GM19395 (cell line): ENCODE measurements around the gene YTHDC1.

Experiments
- ATAC-seq: cut with Tn5 transposase; IDR thresholded peaks from one replicate; pipeline ENCODE4 v1.9.1; 2021; ENCODE audit warnings: mild to moderate bottlenecking, moderate library complexity; ENCODE audit not compliant: unreplicated experiment

The YTHDC1 gene

GRCh38 chr4:68359508-68359907 lies 9.6 kb upstream of the YTHDC1 start:
- peak; percentile 93 for ATAC-seq

DNA sequence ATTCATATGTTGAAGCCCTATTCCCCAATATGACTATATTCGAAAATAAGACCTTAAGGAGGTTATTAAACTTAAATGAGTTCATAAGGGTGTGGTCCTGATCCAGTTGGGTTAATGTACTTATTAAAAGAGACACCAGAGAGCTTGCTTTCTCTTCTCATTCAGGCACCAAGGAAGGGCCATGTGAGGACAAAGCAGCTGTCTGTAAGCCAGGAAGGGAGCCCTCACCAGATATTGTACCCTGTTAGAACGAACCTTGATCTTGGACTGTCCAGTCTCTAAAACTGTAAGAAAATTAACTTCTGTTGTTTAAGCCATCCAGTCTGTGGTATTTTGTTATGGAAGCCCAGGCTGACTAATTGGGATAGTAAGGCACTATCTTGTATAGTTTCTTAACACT lies 9.1 kb upstream of the YTHDC1 start:
- no peak for ATAC-seq

DNA sequence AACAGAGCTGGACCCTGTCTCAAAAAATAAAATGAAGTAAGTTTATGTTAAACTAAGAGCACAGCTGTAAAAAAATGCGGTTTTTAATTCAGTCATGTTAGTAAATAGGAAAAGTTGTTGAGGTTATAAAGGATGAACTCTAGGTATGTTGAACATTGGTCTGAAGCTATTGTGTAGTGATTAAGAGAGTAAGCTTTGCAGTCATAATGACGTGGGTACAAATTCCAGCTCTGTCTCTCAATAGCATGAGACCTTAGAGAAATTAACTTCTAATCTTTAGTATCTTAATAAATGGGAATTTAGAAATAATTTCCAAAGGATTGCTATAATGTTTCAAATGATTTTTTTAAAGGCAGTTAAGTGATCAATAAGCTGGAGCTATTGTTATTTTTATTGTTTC lies 2.9 kb upstream of the YTHDC1 start:
- no peak for ATAC-seq

GRCh38 chr4:68349279-68349648 lies 626 bp downstream of the YTHDC1 start:
- peak; percentile 16 for ATAC-seq

- ATAC-seq, result no peak
Measured at GRCh38 chr4:68348577-68348976, 1.3 kb downstream of the YTHDC1 start.

DNA sequence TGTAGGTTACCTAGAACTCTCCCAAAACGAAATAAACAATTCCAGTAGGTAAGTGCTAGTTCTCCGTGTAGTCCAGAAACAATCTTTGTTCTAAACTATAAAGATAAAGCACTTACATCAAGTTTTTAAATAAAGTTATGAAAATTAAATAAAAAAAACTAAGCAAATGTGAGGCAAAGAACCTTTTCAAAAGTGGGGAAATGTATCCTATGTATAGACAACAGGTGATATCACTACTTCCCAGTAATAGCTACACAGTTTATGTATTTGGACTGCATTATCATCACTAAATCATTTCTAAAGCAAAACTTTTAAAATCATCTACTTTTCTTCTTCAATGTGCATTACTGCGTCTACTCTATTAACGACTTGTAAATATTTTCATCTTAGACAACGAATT lies 2.0 kb downstream of the YTHDC1 start:
- ATAC-seq, result no peak

DNA sequence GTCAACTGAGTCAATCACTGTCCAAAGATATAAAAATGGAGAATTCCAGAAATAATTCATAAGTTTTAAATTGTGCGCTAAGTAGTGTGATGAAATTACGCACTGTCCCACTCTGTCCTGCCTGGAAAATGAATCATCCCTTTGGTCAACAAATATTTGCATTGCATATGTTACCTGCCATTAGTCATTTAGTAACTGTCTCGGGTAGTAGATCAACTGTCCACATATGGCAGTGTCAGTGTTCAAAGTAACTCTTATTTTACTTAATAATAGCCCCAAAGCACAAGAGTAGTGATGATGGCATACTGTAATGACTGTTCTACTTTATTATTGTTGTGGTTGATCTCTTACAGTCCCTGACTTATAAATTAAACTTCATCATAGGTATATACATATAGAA lies 3.4 kb downstream of the YTHDC1 start:
- no peak for ATAC-seq

DNA sequence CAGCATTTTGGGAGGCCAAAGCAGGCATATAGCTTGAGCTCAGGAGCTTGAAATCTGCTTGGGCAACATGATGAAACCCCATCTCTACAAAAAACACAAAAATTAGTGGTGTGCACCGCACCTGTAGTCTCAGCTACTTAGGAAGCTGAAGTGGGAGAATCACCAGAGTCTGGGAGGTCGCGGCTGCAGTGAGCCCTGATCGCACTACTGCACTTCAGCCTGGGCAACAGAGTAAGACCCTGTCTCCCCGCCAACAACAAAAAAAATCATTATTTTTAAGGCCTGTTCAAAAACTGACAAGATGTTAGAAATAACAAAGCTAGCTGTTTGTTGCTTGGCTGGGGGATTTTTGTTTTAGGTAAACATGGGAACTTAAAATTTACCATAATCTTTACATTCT lies 5.1 kb downstream of the YTHDC1 start:
- no peak for ATAC-seq

DNA sequence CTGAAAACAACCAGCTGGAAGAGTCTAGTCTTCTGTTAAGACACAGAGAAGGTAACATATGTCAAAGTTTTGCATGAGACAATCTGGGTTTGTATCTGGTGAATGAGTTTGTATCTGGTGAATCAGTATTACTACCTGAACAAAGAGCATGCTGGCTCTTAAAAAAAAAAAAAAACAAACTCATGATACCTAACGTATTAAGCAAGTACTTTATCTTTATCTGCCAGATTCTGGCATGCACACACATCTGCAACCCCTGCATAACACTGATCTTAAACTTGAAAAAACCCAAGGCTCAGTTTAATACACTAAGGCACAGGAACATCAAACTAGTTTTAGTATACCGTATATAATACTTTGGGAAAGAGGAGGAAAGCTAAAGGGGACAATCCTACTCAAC lies 5.8 kb downstream of the YTHDC1 start:
- ATAC-seq, result no peak

- no peak for ATAC-seq
Measured at GRCh38 chr4:68342134-68342533, 7.8 kb downstream of the YTHDC1 start.

- no peak for ATAC-seq
Measured at GRCh38 chr4:68338625-68339024, 11.3 kb downstream of the YTHDC1 start.

GRCh38 chr4:68337522-68337921 lies 12.4 kb downstream of the YTHDC1 start:
- no peak for ATAC-seq

DNA sequence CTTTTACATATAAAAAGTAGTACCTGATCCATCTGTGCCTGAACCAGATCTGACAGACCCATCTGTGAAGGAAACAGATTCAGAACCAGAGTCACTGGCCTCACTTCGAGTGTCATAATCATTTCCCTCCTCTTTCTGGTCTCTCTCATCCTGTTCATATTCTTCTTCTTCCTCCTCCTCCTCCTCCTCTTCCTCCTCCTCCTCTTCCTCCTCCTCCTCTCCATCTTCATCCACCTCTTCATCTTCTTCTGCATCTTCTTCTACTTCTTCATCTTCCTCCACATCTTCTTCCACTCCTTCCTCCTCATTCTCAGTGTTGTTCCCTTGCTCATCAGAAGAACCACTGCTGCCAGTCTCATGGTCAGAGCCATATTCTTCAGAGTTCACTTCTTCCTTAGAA lies 12.9 kb downstream of the YTHDC1 start:
- ATAC-seq, result no peak

- no peak for ATAC-seq
Measured at GRCh38 chr4:68336530-68336929, 13.4 kb downstream of the YTHDC1 start.

DNA sequence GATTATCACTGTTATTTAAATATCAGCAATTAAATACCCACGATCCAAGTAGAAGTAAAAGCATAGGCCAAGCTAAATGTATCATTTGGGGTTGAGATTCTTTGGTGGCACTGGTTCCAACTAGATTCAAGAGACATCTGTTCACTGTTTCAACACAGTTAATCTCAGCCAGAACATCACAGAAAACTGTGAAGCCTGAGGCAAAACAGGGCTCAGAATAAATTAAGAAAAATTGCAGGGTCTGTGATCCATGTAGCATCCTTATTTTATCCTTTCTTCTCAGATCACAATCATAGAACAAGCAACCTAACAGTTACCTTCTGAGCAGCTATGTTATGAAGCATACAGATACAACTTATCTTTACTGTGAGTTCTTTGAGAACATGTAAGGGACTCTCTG lies 23.7 kb downstream of the YTHDC1 start:
- no peak for ATAC-seq

DNA sequence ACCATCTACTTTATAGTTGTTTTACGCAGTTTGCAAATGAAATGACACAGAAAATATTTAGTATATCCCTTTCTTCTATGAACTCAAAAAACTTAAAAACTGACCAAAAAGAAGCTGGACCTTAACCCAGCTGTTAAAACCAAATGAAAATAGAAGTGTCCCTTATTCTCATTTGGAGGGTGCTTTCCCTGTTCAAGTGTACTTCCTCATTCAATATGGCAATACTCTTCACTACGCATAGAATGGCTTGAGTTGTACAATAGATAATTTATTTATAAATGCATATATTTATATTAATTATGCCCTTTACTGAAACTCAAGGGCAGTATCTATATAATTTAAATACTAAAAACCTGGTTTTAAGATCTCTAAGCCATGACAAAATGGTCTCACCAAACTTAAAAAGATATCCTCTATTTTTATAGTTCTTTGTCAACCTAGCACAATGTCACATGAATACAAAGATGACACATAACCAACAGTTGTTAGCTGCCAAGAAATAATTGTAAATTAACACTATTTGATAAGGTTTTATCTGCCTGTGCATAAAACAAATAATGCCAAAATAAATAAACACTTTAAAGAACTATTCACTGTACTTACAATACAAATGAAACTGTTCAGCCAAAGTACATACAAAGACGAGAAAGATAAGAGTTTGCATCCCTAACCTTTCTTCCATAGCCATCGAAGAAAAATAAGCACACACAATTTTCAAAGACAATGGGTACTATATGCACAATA lies 25.2 kb downstream of the YTHDC1 start:
- ATAC-seq, result peak; percentile 50

DNA sequence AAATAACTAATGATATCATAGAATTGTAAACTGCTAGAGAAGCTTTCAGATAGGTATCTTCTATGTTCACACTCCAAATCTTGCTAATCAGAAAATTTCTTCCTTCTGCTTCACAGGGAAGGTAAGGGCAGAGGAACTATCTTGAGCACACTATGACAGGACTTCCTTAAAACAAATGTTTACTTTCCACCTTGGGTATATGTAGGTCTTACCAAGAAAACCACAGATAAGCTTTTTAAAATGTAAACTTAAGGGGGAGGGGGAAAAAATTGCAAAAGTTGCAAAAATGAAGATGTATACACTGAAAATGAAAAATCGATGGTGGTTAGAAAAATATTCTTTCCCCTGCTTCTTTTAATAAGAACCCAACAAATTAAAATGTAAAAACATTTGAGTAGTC lies 30.9 kb downstream of the YTHDC1 start:
- no peak for ATAC-seq

DNA sequence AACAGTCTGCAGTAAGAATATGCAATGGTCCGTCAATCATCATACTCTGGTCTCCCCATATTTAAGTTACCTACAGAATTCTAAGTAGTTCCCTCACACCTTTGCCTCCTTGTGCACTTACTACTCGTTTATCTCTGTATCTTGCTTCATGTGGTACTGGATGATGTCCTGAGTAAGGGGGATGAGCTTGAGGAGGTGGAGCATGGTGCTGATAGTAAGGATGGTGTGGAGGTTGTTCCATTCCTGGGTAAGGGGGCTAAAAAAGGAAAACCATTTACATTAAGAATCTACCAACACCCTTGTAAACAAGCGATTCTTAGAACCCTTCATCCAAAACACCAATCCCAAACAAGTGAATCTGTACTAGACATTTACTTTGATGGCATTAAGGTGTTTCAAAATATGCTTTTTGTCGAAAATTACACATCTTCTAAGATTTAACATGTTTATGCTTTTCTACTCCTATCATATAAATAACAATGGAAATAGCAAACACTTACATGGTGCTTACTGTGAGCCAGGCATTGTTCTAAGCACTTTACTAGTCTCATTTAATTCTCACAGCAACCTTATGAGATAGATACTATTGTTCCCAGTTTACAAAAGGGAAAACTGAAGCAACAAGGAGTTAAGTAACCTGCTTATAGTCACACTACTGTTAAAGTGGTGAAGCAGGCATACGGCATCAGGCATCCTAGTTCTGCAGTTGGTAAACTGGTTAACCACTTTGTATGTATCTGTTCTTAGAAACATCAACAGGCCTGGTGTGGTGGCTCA lies 33.5 kb downstream of the YTHDC1 start:
- no peak for ATAC-seq

DNA sequence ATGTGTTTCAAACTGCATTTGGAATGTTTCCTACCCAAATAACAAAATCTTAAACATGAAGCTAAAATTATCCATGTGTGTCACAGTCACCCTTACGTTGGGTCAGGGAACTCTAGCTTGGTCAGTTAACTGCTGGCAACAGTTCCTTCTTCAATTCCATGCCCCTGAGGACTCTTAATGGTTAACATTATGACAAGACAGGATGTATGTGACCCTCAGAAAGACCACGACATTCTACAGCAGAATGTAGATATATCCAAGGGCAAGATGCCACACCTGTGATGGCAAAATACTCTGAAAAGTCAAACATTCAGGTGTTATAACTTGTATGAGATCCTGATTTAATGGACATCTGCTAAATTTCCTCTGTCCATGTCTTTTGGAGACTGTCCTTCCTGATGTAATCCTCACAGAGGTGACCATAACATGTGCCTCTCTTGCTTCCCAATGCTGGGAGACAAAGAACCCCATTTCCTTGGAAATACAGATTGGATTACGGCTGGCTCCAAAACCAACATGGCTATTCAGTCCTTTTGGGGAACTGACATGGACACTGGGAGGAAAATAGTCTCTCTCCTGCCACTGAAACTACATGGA lies 39.1 kb downstream of the YTHDC1 start:
- no peak for ATAC-seq

GRCh38 chr4:68304731-68305130 lies 45.2 kb downstream of the YTHDC1 start:
- ATAC-seq, result no peak

DNA sequence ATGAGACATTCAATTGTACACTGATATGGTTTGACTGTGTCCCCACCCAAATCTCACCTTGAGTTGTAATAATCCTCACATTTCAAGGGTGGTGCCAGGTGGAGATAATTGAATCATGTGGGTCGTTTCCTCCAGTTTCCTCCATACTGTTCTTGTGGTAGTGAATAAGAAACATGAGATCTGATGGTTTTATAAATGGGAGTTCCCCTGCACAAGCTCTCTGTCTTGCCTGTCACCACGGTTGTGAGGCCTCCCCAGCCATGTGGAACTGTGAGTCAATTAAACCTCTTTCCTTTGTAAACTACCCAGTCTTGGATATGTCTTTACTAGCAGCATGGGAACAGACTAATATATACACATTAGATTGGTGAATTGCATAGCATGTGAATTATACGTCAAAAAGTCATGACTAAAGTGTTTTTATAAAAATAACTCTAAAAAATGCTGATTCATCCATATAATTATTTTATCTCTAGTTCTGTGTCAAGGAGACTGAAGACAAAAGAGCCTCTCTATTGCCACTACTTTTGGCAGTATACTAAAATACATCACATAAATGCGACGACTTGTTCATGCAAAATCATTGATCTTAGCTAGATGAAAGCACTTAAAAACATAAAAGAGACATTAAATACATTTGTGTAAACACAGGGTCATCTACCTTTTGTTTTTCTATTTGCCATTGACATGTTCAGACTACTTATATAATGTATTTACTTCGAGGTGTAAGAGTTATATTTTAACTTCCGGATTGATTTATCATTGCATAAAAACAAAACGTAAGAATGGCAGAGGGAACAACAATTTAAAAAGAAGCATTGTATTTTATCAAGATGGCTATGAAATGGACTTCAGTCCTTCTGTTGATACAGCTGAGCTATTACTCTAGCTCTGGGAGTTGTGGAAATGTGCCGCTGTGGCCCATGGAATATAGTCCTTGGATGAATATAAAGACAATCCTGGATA lies 50.1 kb downstream of the YTHDC1 start:
- no peak for ATAC-seq
